Osteocyte (in vitro differentiated cells): ENCODE measurements around the gene VASP. TPM values are rescaled to one million over a fixed set of nuclear protein-coding genes. Genes with fewer than 3 reads are reported as not detected.

ENCODE experiments used
- DNase-seq: peaks from one replicate; pipeline ENCODE4 v3.0.0; 2021; ENCODE audit warnings: mixed read lengths; ENCODE audit not compliant: unreplicated experiment; ENCODE audit errors: extremely low spot score
- H3K27ac Mint-ChIP-seq: one replicate; pipeline ENCODE4 v1.8.0; 2021; ENCODE audit warnings: mild to moderate bottlenecking, mixed read lengths; ENCODE audit not compliant: unreplicated experiment
- H3K27me3 Mint-ChIP-seq: one replicate; pipeline ENCODE4 v1.8.0; 2021; ENCODE audit warnings: mixed read lengths; ENCODE audit not compliant: unreplicated experiment
- H3K36me3 Mint-ChIP-seq: one replicate; pipeline ENCODE4 v1.8.0; 2021; ENCODE audit warnings: mixed read lengths; ENCODE audit not compliant: unreplicated experiment
- H3K4me1 Mint-ChIP-seq: one replicate; pipeline ENCODE4 v1.8.0; 2021; ENCODE audit warnings: mixed read lengths; ENCODE audit not compliant: unreplicated experiment
- H3K4me3 Mint-ChIP-seq: one replicate; pipeline ENCODE4 v1.8.0; 2021; ENCODE audit warnings: mild to moderate bottlenecking, moderate library complexity, mixed read lengths; ENCODE audit not compliant: unreplicated experiment
- H3K9me3 Mint-ChIP-seq: one replicate; pipeline ENCODE4 v1.8.0; 2021; ENCODE audit warnings: mixed read lengths; ENCODE audit not compliant: unreplicated experiment
- CTCF ChIP-seq: fragments of 200-600 bp; sonication (generic); IDR thresholded peaks from 2 replicates; pipeline ENCODE4 v1.5.0; 2021; ENCODE audit warnings: antibody characterized with exemption, mild to moderate bottlenecking, moderate library complexity
- total RNA-seq: library from RNA; stranded (reverse); gene quantifications from 2 replicates; pipeline ENCODE4 v1.2.1, GENCODE V29; 2021

Gene VASP
- total RNA-seq, 1 donor from 2014 or later: 61.9 TPM

- no peak for TF ChIP-seq CTCF
- Mint-ChIP-seq H3K9me3 (no peaks in the 10 kb centered on the region), H3K4me3 (peak overlapping the region; percentile 92), H3K27ac (peak overlapping the region; percentile 18), H3K4me1 (peaks cover 23% of the 10 kb centered on the region), H3K27me3 (no peaks in the 10 kb centered on the region), H3K36me3 (peaks cover 16% of the 10 kb centered on the region)
- no peak for DNase-seq
These were observed 36.0 kb upstream of the VASP start for GRCh38 chr19:45471111-45471930.

- TF ChIP-seq CTCF: no peak
- peaks cover 16% of the 10 kb centered on the region for H3K36me3 Mint-ChIP-seq
These were observed 35.2 kb upstream of the VASP start for GRCh38 chr19:45471931-45472562.

GRCh38 chr19:45472563-45473366 lies 34.5 kb upstream of the VASP start:
- Mint-ChIP-seq H3K9me3 (no peaks in the 10 kb centered on the region), H3K4me3 (no peak overlapping the region), H3K4me1 (peaks cover 26% of the 10 kb centered on the region), H3K36me3 (peaks cover 16% of the 10 kb centered on the region), H3K27me3 (no peaks in the 10 kb centered on the region), H3K27ac (peak overlapping the region; percentile 65)
- no peak for DNase-seq
- no peak for TF ChIP-seq CTCF

More at GRCh38 chr19:45471931-45472562, 35.2 kb upstream of the VASP start:
- Mint-ChIP-seq H3K27me3 (no peaks in the 10 kb centered on the region), H3K9me3 (no peaks in the 10 kb centered on the region), H3K4me1 (peaks cover 24% of the 10 kb centered on the region), H3K27ac (peak overlapping the region; percentile 18), H3K4me3 (peak overlapping the region; percentile 47)
- DNase-seq: no peak

- TF ChIP-seq CTCF: no peak
- H3K9me3 Mint-ChIP-seq: no peaks in the 10 kb centered on the region
- DNase-seq: no peak
- H3K36me3 Mint-ChIP-seq: peaks cover 16% of the 10 kb centered on the region
- no peaks in the 10 kb centered on the region for H3K27me3 Mint-ChIP-seq
- no peak overlapping the region for H3K27ac Mint-ChIP-seq
- H3K4me3 Mint-ChIP-seq: no peak overlapping the region
- H3K4me1 Mint-ChIP-seq: peaks cover 27% of the 10 kb centered on the region
These were observed 34.0 kb upstream of the VASP start for GRCh38 chr19:45473367-45473681.
